Tibial nerve (tissue), 4 donors: ENCODE measurements around the gene ZKSCAN4. TPM values are rescaled to one million over a fixed set of nuclear protein-coding genes. Genes with fewer than 3 reads are reported as not detected.

Experiments used
- DNase-seq, 2 donors: peaks; one replicate each; pipeline ENCODE4 v3.0.0-alpha.2; 2019; ENCODE audit warnings: low spot score in 2 of 2
- H3K27ac ChIP-seq, 4 donors: fragments of 200-600 bp; sonication (generic) in 3 of 4; one replicate each; pipeline ENCODE4 v1.5.1; 2017 to 2019; ENCODE audit warnings: mild to moderate bottlenecking in 1 of 4
- H3K27me3 ChIP-seq, 2 donors: fragments of 200-600 bp; sonication (generic) in 1 of 2; one replicate each; pipeline versions ENCODE4 v1.5.1 to v1.6.0; 2017 to 2019
- H3K36me3 ChIP-seq, 3 donors: fragments of 200-600 bp; sonication (generic); one replicate each; pipeline ENCODE4 v1.5.1; 2018 to 2019
- H3K4me1 ChIP-seq, 4 donors: fragments of 200-600 bp; sonication (generic) in 3 of 4; one replicate each; pipeline ENCODE4 v1.5.1; 2017 to 2019
- H3K4me3 ChIP-seq, 4 donors: fragments of 200-600 bp; sonication (generic) in 3 of 4; one replicate each; pipeline ENCODE4 v1.5.1; 2017 to 2019; ENCODE audit warnings: mild to moderate bottlenecking in 1 of 4, moderate library complexity in 1 of 4
- H3K9me3 ChIP-seq, 4 donors: fragments of 200-600 bp; sonication (generic) in 3 of 4; one replicate each; pipeline ENCODE4 v1.5.1; 2017 to 2019
- EP300 ChIP-seq, 2 donors: sonication (generic); formaldehyde crosslinking; IDR thresholded peaks; one replicate each; pipeline ENCODE4 v1.6.1; 2017; ENCODE audit warnings: antibody characterized with exemption in 2 of 2, mild to moderate bottlenecking in 1 of 2
- POLR2A ChIP-seq, 2 donors: fragments of 450-650 bp; IDR thresholded peaks; one replicate each; pipeline ENCODE4 v1.6.1; 2017; ENCODE audit warnings: antibody characterized with exemption in 2 of 2, mild to moderate bottlenecking in 2 of 2, moderate library complexity in 2 of 2
- WGBS, 2 donors: methylation state at CpG; one replicate each; pipeline ENCODE4 v1.1.5; 2018; 5-methylcytosine and 5-hydroxymethylcytosine counted together
- total RNA-seq, 4 donors: library from RNA; depleted of rRNA; stranded (reverse); fragments of >200 nt; gene quantifications; one replicate each; pipeline ENCODE4 v1.1.0, GENCODE V29; 2016
- TF ChIP-seq, protein P1 (sequence below), 5 experiments: fragments of 200-600 bp in 3 of 5; fragments of 450-650 bp in 2 of 5; sonication (generic) in 3 of 5; IDR thresholded peaks; one replicate each; pipeline ENCODE4 v1.5.1; 2016 to 2019; ENCODE audit warnings: antibody characterized with exemption in 5 of 5, mild to moderate bottlenecking in 3 of 5, moderate library complexity in 2 of 5

ZKSCAN4 gene
- total RNA-seq, 4 donors from 2014 or later, result 3.5 to 9.2 (median 7.3) TPM

DNA sequence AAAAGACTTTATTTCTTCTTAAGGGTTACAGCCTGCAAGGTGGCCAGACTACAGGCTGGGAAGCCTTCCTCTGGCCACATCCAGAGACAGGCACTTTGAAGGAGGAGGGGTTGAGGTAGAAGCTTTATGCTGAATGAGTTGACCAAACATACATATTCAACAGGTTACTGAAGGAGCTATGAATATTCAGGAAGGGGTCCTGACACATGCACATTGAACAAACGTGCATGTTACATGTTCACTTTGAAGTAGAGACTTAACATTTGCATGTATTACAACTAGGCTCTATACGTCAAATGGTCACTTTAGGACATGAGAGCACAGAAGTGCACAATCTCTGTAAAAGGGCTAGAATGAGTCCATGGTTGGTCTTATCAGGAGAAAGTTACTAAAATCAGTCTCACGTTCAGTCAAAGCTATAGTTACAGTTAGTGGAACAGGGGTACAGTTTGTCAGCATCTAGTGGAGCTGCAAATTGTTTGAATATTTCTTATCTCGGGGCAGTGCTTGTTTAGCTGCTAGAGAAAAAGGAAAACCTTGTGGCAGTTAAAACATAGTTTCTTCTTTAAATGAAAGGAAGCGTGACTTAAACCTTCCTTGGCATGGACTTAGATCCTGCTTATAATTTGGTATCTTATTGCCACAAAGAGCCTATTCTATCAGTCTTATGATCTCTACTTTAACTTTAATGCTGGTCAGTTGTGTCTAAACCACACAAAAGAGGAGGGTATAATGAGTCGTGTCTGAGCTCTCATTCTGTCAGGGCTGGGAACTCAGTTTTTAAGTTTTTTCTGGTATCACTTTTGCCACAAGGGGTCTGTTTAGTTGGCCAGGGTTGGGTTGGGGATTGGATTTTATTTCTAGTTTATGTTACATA lies 31.6 kb downstream of the ZKSCAN4 start:
- H3K36me3 ChIP-seq, result no peaks in the 10 kb centered on the region
- no peak overlapping the region for H3K27ac ChIP-seq
- TF ChIP-seq POLR2A (IDR thresholded peaks at IDR 0.05), result no peak
- TF ChIP-seq, protein P1, sequence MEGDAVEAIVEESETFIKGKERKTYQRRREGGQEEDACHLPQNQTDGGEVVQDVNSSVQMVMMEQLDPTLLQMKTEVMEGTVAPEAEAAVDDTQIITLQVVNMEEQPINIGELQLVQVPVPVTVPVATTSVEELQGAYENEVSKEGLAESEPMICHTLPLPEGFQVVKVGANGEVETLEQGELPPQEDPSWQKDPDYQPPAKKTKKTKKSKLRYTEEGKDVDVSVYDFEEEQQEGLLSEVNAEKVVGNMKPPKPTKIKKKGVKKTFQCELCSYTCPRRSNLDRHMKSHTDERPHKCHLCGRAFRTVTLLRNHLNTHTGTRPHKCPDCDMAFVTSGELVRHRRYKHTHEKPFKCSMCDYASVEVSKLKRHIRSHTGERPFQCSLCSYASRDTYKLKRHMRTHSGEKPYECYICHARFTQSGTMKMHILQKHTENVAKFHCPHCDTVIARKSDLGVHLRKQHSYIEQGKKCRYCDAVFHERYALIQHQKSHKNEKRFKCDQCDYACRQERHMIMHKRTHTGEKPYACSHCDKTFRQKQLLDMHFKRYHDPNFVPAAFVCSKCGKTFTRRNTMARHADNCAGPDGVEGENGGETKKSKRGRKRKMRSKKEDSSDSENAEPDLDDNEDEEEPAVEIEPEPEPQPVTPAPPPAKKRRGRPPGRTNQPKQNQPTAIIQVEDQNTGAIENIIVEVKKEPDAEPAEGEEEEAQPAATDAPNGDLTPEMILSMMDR (IDR thresholded peaks at IDR 0.05), result no peak
- no peak for TF ChIP-seq EP300 (IDR thresholded peaks at IDR 0.05)
- 34 to 35% methylated on average over 6 of the region's 6 CpGs for WGBS, 2 donors
- H3K4me3 ChIP-seq, result no peak overlapping the region
- no peaks in the 10 kb centered on the region for H3K9me3 ChIP-seq
- peaks cover 0 to 19% (median 0%) of the 10 kb centered on the region in 4 donors for H3K4me1 ChIP-seq
- H3K27me3 ChIP-seq, result peaks cover 0 to 30% of the 10 kb centered on the region in 2 donors
- no peak for DNase-seq

DNA sequence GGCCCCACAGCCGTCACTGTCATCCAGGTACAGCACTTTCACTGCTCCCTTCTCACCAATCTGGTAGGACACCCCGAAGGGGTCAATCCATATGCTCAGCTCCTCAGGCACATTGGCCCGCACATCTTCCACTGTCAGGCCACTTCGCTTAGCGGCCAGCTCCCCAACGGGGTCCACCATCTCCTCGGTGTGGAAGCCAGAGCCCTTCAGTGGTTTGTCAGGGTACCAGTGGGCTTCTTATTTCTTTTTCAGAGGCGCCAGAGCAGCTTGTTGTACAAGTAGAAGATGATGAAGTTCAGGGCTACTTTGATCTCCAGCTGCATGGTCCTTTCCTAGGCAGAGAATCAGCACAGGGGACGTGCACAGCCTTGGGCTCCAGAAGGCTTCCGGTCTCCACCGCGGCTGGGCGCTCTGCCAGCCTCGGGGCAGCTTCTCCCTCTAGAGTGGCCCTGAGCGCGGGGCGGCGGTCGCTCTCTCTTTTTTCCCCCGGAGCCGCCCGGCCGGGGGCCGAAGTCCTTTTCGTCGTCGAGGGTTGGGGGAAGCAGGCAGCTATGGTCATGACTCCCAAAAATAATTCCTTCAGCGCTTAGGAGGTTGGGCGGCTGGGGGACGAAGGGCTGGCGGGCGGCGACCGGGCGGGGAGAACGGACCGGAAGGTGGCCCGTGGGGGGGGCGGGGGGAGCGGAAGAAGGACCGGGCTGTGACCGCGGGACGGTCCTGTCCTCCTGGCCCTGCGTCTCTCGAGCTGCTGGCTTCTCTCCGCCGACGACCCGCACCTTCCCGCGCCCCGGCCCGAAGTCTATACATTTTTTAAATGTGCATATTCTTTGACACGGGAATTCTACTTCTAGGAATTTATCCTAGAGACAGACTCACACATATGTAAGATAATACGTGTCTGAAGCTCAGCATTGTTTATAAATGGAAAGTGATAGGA lies 33.5 kb downstream of the ZKSCAN4 start:
- 12 to 15% methylated on average over 38 to 48 of the region's 56 CpGs for WGBS, 2 donors
- peak; percentile 30 to 55 for DNase-seq
- Histone ChIP-seq H3K36me3 (no peaks in the 10 kb centered on the region), H3K27me3 (peaks cover 0 to 47% of the 10 kb centered on the region in 2 donors), H3K9me3 (no peaks in the 10 kb centered on the region), H3K27ac (peak overlapping the region in 3 of 4 donors; percentile 67 to 80 (median 72)), H3K4me1 (peaks cover 0 to 14% (median 0%) of the 10 kb centered on the region in 4 donors), H3K4me3 (peak overlapping the region; percentile 37 to 66 (median 52))
- TF ChIP-seq EP300 (IDR thresholded peaks at IDR 0.05) (no peak), POLR2A (IDR thresholded peaks at IDR 0.05) (no peak)
- TF ChIP-seq, protein P1 (IDR thresholded peaks at IDR 0.05), result no peak

DNA sequence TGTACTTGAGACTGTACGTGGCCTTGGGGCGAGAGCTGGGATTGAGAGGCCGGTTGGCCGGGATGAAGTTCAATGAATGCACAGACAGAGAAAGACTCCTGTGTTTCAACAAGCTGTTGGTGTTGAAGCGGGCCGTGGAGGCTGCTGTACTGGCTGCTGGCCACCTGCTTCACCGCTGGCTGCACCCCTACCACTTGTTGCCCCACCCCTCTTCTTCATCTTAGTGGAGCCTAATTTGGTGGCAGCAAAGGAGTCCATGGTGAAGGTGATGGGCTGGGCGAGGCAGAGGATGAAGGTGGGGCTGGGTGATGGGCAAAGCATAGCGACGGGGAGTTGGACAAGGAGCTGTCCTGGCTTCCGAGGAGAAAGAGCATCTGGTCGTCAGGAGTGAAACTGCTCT lies 34.2 kb downstream of the ZKSCAN4 start:
- Histone ChIP-seq H3K4me1 (peaks cover 0 to 15% (median 0%) of the 10 kb centered on the region in 4 donors), H3K27ac (no peak overlapping the region), H3K9me3 (no peaks in the 10 kb centered on the region), H3K27me3 (peaks cover 0 to 54% of the 10 kb centered on the region in 2 donors), H3K36me3 (no peaks in the 10 kb centered on the region), H3K4me3 (peak overlapping the region in 1 of 4 donors; percentile 62)
- DNase-seq, result no peak
- WGBS, 2 donors, result 88 to 90% methylated on average over 12 of the region's 12 CpGs
- TF ChIP-seq EP300 (IDR thresholded peaks at IDR 0.05) (no peak), POLR2A (IDR thresholded peaks at IDR 0.05) (no peak)
- TF ChIP-seq, protein P1 (IDR thresholded peaks at IDR 0.05), result no peak

DNA sequence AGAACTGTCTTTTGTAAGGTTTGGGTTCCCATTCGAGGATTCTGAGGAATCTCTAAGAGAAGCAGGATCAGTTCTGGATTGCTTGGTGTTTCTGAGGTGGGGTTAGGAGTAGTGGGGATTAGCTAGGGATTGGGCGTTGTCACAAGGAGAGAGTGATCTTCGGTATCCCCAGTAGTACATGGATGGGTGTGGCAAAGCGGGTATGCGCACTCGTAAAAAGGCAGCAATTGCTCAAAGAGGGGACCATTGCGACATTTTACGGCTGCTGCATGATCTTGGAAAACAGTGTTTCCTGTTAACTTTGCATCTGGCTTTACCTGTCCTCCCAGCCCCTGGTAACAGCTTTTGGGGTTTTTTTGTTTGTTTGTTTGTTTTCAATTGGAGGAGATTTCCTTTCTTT lies 36.6 kb downstream of the ZKSCAN4 start:
- TF ChIP-seq, protein P1 (IDR thresholded peaks at IDR 0.05), result no peak
- TF ChIP-seq POLR2A (IDR thresholded peaks at IDR 0.05) (no peak), EP300 (IDR thresholded peaks at IDR 0.05) (no peak)
- Histone ChIP-seq H3K27ac (no peak overlapping the region), H3K9me3 (no peaks in the 10 kb centered on the region), H3K4me3 (no peak overlapping the region), H3K4me1 (peaks cover 0 to 26% (median 0%) of the 10 kb centered on the region in 4 donors), H3K36me3 (no peaks in the 10 kb centered on the region), H3K27me3 (peaks cover 0 to 65% of the 10 kb centered on the region in 2 donors)
- no peak for DNase-seq
- WGBS, 2 donors, result 28 to 36% methylated on average over 8 of the region's 8 CpGs
